RPMI8226 (cell line): ENCODE data around the gene PGR.

ENCODE experiments used
- DNase-seq: peaks from one replicate; pipeline ENCODE4 v3.0.0-alpha.2; 2015

Gene PGR

DNA sequence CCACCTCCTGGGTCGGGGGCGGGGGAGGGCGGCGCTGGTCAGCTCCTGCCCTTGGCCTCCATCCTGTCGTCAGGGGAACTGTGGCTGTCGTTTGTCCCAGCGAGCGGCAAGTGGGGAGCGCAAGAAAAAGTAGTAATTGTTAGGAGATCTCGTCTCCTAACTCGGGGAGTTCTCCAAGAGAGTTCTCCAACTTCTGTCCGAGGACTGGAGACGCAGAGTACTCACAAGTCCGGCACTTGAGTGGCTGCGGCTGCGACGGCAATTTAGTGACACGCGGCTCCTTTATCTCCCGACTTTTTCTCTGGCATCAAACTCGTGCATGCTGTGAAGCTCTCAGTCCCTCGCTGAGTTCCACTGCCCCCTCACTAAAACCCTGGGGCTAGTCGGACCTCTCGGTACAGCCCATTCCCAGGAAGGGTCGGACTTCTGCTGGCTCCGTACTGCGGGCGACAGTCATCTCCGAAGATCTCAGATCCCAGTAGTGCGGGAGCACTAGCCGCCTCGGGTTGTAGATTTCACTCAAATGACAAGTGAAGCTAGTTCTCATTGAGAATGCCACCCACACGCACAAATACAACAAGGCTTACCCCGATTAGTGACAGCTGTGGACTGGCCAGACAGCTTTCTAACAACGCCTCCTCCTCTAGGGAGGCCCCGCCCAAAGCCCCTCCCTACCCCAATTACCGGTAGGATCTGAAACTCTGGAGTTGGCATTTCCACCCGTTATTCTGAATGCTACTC, at the start of gene PGR:
PGR (minus strand) TSS at position 611 of the 741 bp plus-strand sequence. CDS start 743 bp downstream, outside the sequence.
- no peak for DNase-seq

DNA sequence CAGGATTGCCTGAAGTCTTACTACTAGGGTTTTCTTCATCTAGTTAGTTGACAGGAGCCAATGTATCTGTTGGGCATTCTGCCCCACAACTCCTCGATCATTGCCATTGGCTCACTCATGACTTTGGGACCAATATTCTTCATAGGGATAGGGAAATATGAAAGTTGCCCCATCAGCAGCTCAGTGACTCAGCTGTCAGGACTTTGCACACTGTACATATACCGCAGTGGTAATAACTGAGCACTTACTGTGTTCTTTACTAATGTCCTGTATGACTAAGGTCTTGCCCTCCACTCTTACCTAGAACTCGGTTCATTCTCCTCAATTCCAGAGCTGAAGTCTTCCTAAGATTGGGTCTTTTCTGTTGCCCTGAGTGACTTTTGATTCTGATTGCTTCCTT, 46.8 kb upstream of the PGR start:
- no peak for DNase-seq

DNA sequence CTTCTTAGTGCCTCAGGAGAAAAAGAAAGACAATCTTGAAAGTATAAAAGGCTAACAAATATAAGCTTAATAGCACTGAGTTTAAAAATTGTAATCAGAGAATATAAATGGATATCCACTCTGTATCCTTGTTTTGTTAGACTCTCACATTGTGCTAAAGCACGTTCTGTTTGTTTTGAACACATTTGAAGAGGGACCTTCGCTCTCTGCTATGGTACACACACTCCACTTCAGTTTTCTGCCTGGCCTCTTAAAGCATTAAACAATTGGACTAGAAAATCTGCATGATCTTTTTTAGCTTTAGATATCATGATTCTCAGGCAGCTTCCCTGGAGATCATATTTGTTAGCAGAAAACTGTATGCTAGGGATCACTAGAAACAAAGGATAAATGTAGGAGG, 40.3 kb upstream of the PGR start:
- DNase-seq: no peak

DNA sequence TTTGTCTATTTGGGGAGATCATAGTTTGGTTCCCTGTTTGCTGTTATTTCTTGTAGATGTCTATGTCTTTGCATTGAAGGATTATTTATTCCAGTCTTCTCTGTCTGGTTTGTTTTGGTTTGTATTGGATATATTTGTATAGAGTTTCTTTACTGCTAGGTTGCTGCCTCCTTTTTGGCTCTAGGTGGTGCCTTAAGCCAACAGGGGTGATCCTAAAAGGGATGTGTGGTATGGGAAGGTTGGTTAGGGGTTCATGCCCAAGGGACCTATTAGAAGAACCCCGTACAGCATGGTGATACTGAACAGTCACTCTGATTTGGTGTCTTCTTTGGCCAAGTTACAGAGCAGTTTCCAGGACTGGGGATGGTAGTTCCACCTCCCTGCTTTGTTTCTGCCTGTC, 36.4 kb upstream of the PGR start:
- no peak for DNase-seq

DNA sequence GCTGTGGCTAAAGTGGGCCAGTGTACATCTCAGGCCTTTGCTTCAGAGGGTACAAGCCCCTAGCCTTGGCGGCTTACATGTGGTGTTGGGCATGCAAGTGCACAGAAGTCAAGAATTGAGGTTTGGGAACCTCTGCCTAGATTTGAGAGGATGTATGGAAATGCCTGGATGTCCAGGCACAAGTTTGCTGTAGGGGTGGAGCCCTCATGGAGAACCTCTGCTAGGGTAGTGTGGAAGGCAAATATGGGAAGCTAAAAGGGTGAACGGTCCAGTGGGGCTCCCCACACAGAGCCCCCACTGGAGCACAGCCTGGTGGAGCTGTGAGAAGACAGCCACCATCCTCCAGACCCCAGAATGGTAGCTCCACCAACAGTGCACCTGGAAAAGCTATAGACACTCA, 28.5 kb upstream of the PGR start:
- no peak for DNase-seq

DNA sequence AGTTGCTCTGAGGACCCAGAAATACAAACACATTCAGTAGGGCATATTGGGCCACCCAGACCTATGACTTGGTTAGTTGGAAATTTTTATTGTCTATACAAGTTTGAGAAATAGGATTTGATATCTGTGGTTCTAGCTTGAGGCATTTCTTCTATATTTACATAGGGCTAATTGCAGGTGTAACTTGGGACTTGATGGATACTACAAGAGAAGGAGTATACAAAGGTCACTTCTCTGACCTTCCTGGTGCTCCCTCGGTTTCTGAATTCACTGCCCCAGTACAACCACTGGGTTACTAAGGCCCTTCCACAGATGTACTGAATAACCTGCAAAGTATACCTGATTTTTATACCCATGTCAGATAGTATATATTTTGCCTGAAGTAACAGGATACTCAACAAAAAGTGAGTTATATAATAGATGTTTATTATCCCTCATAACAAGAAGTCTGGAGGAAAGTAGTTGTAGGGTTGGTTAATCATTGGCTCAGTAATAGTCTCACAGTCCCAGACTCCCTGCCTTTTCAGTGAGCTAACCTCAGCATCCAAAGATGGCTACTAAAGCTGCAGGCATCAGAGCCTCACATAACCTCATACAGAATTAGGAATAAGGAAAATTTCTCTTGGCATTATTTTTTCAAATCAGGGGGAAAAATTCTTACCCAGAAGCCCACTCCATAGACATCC, 8.8 kb upstream of the PGR start:
- no peak for DNase-seq

DNA sequence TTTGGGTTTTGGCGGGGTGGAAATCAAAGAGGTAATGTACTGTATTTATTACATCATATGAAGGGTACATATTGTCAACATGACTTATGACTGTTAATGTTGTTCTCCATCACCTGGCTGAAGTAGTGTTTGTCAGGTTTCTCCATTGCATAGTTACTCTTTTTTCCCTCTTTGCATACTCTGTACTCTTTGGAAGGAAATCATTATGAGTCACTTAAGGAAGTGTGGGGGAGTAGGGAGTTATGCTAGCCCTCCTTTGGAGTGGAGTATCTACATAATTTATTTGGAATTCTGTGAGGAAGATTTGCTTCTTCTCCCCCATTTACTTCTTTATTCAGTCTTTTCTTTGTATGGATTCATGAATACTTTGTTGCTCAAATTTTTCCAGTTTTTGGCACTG, 3.6 kb upstream of the PGR start:
- no peak for DNase-seq

DNA sequence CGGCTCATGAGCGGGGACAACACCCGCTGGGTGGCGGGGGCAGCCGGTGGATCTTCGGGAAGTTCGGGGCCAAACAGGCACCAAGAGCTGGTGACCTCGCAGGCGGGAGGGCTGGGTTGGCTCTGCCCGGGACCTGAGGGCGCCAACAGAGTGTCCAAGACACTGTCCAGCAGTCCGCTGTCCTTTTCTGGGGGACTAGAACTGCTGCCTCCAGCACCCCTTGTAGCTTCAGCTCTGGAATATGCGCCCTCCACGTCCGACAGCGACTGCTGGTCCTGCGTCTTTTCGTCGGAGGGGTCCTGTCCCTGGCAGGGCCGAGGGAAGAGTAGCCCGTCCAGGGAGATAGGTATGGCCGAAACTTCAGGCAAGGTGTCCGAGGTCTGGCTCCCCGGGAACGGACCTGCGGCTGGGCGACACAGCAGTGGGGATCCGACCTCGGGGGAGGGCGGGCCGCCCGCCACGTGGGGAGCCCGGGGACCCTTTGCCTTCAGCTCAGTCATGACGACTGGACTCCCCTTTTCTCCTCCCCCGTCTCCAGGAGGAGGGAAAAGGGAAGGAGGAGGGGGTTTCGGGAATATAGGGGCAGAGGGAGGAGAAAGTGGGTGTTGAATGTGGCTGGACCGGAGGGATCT, 926 bp downstream of the PGR start:
- no peak for DNase-seq

DNA sequence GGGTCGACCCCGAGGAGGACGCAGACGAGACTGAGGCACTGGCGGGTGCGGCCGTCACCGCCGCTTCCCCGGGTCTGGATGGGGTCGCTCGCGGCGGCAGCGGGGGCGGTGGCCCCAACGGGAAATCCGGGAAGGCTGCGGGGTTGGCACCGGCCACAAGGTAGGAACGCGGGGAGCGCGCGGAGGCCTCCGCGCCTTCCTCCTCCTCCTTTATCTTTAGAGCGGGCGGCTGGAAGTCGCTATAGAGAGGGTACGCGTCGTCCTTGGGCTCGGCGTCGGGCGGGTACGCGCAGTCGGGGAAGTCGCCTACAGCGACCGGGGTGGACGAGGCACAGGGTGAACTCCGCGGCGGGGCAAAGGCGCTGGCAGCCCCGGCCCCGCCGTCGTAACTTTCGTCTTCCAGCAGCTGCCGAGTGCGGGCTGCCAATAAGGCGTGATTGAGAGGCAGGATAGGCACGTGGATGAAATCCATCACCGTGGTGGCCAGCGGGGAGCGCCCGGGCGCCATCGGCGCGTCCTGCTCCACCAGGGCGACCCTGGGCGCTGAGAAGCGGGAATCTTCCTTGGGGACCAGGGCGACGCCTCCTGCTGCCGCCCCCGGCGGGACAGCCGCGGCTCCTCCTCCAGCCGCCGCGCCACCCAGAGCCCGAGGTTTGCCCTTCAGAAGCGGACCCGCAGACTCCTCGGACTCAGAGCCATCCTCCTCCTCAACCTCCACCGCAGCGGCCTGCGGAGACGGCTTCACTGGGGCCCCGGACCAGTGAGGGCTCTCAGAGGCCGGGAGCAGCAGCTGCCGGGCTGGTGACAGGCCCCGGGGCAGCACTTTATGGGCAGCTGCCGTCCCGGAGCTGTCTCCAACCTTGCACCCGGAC, 1.7 kb downstream of the PGR start:
- no peak for DNase-seq

DNA sequence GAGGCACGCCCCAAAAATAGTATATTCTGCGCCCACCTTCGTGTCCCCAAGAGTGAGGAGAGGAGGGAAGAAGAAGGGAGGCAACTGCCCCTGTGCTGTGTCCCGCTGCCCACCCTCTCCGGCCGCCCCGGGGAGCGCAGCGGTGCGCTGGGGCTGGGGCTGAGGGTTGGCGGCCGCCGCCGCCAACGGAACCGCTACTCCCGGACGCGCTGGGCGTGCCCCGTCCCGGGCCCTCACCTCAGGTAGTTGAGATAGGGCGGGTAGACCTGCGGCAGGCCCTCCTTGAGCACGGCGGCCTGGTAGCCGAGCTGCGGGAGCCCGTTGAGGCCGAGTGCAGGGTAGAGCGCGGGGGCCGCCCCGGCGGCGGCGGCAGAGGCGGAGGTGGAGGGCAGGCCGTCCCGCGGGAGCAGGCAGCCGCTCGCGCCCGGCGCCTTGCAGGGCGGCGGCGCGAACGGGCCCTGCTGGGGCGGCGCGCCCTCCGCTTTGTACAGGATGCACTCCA, 2.4 kb downstream of the PGR start:
- no peak for DNase-seq

DNA sequence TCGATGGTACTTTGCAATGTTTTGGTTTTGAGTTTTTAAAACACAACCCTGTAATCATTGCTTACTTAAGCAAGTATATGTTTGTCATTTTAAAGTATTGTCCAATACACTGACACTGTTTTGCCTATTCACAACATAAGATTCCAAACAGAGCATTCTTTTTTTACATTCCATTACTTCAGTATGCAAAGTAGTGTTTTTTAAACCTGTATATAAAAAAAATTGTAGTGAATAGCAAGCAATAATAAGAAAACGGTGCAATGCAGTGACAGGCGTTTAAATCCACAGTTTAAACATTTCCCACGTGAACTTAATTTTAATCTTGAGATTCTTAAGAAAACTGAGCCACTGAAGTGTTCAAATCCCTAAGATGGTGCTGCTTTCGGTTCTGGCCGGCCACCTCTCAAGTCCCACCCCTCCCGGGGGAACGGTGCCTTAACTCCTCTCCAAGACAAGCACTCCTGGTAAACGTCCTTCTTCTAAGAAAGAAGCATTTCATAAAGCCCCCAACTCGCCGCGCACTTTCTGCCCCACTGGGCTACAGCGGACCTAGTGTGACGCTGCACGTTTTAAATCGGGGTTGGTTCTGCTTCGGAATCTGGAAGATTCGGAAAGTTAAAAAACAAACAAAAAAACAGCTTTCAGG, 2.9 kb downstream of the PGR start:
- DNase-seq: no peak

DNA sequence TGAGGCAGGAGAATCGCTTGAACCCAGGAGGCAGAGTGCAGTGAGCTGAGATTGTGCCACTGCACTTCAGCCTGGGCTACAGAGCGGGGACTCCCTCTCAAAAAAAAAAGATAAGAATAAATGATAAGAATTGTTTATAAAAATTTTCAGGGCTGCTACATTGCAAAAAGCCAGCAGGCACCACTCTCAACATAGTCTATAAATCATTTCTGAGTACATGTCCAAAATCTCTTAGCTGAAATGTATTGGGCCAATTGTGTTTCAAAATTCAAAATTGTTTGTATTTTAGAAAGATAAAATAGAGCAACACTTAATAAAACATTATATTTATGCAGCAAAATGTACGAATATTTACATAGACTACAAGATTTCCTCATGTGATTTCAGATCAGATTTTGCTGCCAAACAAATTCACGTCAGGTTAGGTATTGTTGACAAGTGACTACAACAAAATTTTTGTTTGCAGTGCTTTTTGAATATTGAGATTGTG, 13.9 kb downstream of the PGR start:
- DNase-seq: no peak

DNA sequence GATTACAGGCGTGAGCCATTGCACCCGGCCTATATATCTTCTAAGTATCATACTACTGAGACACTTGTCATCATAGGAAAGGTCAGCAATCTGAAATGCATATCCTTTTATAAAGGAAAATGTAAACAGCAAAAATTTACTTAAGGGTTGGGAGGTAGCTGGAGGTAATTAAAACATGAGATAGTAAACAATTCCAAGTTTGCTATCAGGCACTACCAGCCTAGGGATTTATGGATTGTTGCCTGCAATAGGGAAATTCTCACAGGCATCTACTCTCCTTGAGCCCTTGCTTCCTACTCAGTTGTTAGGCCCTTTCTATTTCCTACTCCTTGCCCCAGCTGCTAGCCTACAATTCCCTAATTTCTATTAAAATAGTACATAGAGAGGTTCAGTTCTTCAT, 16.1 kb downstream of the PGR start:
- DNase-seq: no peak

DNA sequence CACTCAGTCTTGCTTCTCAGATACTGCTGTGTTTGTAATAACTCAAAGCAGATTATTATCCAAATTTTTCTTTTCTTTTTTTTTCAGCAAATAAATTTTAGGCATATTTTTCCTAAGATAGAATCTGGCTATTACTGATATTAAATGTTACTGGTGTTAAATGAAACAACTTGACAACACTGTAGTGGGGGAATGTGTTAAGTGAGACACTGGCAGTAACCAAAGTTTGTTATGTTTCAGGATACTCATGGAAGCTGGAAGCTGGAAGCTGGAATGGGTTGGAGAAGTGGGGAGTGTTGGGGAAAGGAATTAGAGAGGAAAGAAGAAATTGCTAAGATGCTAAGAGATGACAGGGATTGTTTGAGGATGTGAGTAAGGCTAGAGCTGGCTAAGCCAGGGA, 24.9 kb downstream of the PGR start:
- DNase-seq: no peak

DNA sequence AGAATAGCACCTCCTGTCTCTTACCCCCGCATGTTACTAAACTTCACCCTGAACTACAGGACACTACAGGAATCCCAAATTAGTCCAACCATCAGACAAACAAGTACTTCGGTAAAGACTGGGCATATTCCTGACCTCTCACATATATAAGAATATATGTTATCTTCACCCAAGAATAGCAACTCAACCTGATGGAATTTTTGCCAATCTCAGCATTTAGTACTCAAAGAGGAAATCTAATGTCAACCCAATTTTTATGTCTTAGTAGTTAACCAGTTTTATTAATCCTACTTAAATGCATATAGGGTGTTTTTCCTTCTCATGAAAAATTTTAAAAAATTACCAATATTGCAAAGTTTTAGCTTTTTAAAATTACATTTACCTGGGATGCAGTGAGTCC, 26.2 kb downstream of the PGR start:
- DNase-seq: no peak

DNA sequence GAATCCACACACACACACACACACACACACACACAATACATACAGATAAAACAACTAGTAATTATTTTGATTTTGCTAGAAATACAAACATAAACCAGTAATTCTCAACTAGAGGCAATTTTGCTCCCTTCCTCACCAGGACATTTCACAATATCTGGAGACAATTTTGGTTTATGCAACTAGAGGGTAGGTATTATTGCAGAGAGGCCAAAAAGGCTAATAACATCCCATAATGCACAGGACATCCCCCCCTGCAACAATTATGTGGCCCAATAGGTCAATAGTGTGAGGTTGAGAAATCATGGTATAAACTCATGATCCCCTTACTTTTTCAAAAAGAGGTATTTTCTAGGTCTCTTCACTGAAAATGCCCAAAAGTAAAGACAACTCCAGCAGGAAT, 29.0 kb downstream of the PGR start:
- no peak for DNase-seq

DNA sequence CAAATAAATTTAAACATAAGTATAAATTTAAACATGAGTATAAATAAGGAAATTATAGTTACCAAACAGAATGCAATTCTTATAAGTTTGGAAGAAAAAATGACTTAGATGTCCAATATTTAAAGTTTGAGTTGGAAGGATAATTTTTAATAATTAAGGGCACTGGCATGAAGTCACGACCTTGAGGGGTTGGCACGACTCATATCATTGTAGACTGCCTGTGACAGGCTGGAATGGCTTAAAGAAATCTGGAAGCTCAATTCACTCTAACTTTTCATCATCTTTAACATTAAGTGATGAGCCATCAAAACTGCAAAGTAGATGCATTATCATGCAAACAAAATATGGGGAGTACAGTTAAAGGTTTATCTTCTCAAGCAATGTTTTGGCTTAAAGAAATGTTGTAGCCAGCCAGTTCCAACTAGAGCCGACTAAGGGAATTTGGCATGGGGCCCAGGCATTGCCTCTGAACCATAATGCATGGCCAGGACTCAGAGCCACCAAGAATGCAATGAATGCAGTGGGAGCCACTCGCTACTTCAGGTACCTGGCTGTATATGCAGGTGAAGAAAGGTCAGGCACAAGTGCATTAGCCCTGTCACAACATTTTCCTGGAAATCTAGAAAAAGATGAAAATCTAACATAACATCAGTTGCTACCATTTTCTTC, 33.4 kb downstream of the PGR start:
- no peak for DNase-seq

DNA sequence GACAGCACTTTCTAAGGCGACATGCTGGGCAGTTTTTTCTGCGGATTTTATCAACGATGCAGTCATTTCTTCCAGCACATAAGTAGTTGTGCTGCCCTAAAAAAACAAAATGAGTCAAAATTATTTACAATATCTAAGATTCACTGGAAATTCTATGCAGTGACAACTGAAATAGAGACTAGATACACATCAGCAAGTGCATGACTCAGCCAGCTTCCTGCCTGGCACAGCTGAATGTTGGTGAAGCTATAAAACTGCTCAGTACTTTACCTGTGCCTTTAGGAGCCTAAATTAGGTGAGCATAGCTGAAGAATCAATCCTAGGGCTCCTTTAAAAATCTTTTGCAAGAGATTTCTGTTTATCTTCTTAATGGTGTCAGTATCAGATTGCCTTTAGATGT, 37.8 kb downstream of the PGR start:
- DNase-seq: no peak

DNA sequence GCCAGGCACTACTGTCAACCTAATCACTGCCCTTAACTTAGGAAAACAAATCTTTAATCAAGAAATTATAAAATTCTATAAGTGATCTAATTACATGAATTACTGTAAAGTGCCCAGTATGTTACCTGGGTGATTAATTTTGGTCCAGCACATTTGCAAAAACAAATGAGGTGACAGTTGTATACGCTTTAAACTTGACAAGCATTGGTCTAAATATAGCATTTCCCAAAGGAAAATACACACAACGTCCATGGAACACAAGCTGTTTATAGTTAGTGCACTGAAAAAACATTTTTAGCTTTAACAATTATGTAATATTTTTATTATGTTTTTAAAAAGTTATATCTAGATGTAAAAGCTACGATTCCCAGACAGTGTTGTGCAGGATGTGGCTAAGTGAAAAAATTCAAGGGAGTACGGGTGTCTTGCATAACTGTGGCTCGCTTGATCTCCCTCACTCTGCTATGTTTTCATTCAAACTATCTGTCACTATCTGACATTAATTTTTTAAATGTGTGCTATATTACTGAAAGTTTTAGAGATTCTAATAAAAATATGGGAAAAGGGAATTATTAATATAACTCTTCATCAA, 38.8 kb downstream of the PGR start:
- no peak for DNase-seq

DNA sequence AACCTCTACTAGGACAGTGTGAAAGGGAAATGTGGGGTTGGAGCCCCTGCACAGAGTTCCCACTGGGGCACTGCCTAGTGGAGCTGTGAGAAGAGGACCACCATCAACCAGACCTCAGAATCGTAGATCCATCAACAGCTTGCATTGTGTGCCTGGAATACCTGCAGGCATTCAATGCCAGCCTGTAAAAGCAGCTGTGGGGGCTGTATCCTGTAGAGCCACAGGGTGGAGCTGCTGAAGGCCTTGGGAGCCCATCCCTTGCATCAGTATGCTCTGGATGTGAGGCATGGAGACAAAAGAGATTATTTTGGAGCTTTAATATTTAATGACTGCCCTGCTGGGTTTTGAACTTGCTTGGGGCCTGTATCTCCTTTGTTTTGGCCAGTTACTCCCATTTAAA, 46.3 kb downstream of the PGR start:
- no peak for DNase-seq

DNA sequence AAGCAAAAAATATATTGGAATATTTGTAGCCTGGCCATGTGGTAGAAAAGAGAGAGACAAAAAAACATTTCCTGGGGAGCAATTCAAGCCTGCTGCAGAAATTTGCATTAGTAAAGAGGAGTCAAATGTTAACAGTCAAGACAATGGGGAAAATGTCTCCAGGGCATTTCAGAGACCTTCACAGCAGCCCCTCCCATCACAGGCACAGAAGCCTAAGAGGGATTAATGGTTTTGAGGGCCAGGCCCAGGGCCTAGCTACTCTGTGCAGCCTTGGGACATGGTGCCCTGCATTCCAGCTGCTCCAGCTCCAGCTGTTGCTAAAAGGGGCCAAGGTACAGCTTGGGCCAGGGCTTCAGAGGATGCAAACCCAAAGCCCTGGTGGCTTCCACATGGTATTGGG, 46.8 kb downstream of the PGR start:
- DNase-seq: no peak
